A549 (cell line): ENCODE measurements around the gene RHOC. TPM values are rescaled to one million over a fixed set of nuclear protein-coding genes. Genes with fewer than 3 reads are reported as not detected.

Experiments
- ATAC-seq, 2 experiments: fragments of 200-7000 bp in 1 of 2; fragments of >200 bp in 1 of 2; cut with Nextera tagmentation in 1 of 2; cut with Tn5 transposase in 1 of 2; 3 replicates each; pipeline versions ENCODE4 v1.8.0 to v1.9.1; 2018 to 2020; ENCODE audit warnings: mild to moderate bottlenecking in 1 of 2, moderate library complexity in 1 of 2
- CTCF ChIA-PET: fragments of 300-600 bp; sonication (Branson Sonifier 250); formaldehyde crosslinking; extraction: SDS; loops from one replicate; lab custom pipeline; 2021; ENCODE audit warnings: antibody characterized with exemption, inconsistent platforms; lab: Yijun Ruan, JAX
- POLR2A ChIA-PET: fragments of 350-600 bp; formaldehyde crosslinking; extraction: SDS; loops from one replicate; lab custom pipeline; 2021; ENCODE audit warnings: antibody characterized with exemption, inconsistent platforms; lab: Yijun Ruan, JAX
- DNase-seq, 2 experiments: peaks; one replicate each; pipeline versions ENCODE4 v3.0.0 to v3.0.0-alpha.2; 2011 to 2016; ENCODE audit warnings: low read depth in 1 of 2, low spot score in 1 of 2
- FAIRE-seq: peaks from 2 replicates; lab custom pipeline; 2011; peaks lifted over from hg19 to GRCh38; lab: Jason Lieb, UNC
- H3K27ac ChIP-seq, 2 experiments: fragments of >200 bp; sonication (Bioruptor Twin); formaldehyde crosslinking; 3 replicates each; pipeline ENCODE4 v1.5.1; 2016 to 2017
- H3K4me1 ChIP-seq: fragments of >200 bp; sonication (Bioruptor Twin); formaldehyde crosslinking; 3 replicates; pipeline ENCODE4 v1.6.1; 2016
- H3K4me2 ChIP-seq: fragments of >200 bp; sonication (Bioruptor Twin); formaldehyde crosslinking; 3 replicates; pipeline ENCODE4 v1.6.1; 2016
- H3K4me3 ChIP-seq: fragments of >200 bp; sonication (Bioruptor Twin); formaldehyde crosslinking; 3 replicates; pipeline ENCODE4 v1.5.1; 2016
- H3K9me3 ChIP-seq: fragments of >200 bp; sonication (Bioruptor Twin); formaldehyde crosslinking; 3 replicates; pipeline ENCODE4 v1.6.1; 2016
- BHLHE40 ChIP-seq: IDR thresholded peaks from 2 replicates; pipeline ENCODE4 v1.6.1; 2012; ENCODE audit warnings: low read depth, low read length, inconsistent platforms
- CBX2 ChIP-seq: fragments of 200-600 bp; sonication (generic); IDR thresholded peaks from 2 replicates; pipeline ENCODE4 v1.6.1; 2016; ENCODE audit warnings: low read depth, mild to moderate bottlenecking, borderline replicate concordance
- CBX8 ChIP-seq: fragments of 200-600 bp; sonication (generic); IDR thresholded peaks from 2 replicates; pipeline ENCODE4 v1.6.1; 2016
- CHD2 ChIP-seq: fragments of 150-350 bp; IDR thresholded peaks from 2 replicates; pipeline ENCODE4 v1.6.1; 2014; ENCODE audit warnings: low read length; ENCODE audit not compliant: partially characterized antibody
- EHMT2 ChIP-seq: fragments of 200-600 bp; sonication (generic); IDR thresholded peaks from 2 replicates; pipeline ENCODE4 v1.6.1; 2016; ENCODE audit warnings: antibody characterized with exemption, low read depth, mild to moderate bottlenecking, moderate library complexity
- FOSB ChIP-seq: fragments of 250-450 bp; sonication (Bioruptor Pico); IDR thresholded peaks from 2 replicates; pipeline ENCODE4 v1.5.0; 2020; ENCODE audit warnings: mild to moderate bottlenecking, moderate library complexity
- FOSL2 ChIP-seq, 2 experiments: fragments of 450-650 bp in 1 of 2; fragments of >200 bp in 1 of 2; sonication (Bioruptor Twin) in 1 of 2; formaldehyde crosslinking; IDR thresholded peaks; 2 replicates each; pipeline versions ENCODE4 v1.5.0 to v1.6.1; 2016 to 2020; ENCODE audit warnings: mild to moderate bottlenecking in 1 of 2, moderate library complexity in 1 of 2
- FOXS1 ChIP-seq: fragments of 250-450 bp; sonication (Bioruptor Pico); IDR thresholded peaks from 2 replicates; pipeline ENCODE4 v1.5.0; 2020; ENCODE audit warnings: mild to moderate bottlenecking, moderate library complexity
- HEYL ChIP-seq: fragments of 250-450 bp; sonication (Bioruptor Pico); IDR thresholded peaks from 2 replicates; pipeline ENCODE4 v1.8.0; 2021; ENCODE audit warnings: mild to moderate bottlenecking, moderate library complexity
- HOXA7 ChIP-seq: fragments of 250-450 bp; sonication (Bioruptor Pico); IDR thresholded peaks from 2 replicates; pipeline ENCODE4 v1.5.0; 2020; ENCODE audit warnings: mild to moderate bottlenecking, moderate library complexity
- KDM1A ChIP-seq: fragments of 200-600 bp; sonication (generic); IDR thresholded peaks from 2 replicates; pipeline ENCODE4 v1.6.1; 2016; ENCODE audit warnings: low read depth, mild to moderate bottlenecking
- MAFK ChIP-seq: fragments of 450-650 bp; IDR thresholded peaks from 2 replicates; pipeline ENCODE4 v1.6.1; 2014; ENCODE audit not compliant: partially characterized antibody
- MAZ ChIP-seq: fragments of 150-350 bp; IDR thresholded peaks from 2 replicates; pipeline ENCODE4 v1.6.1; 2014; ENCODE audit warnings: antibody characterized with exemption, low read depth, low read length, borderline replicate concordance
- NFE2L2 ChIP-seq: fragments of 150-350 bp; conservative IDR thresholded peaks from 2 replicates; pipeline ENCODE4 v1.6.1; 2014; ENCODE audit warnings: low read length
- NPAS2 ChIP-seq: fragments of 250-450 bp; sonication (Bioruptor Pico); IDR thresholded peaks from 2 replicates; pipeline ENCODE4 v1.8.0; 2022; ENCODE audit warnings: mild to moderate bottlenecking, moderate library complexity, borderline replicate concordance
- POLR2A ChIP-seq: IDR thresholded peaks from 2 replicates; pipeline ENCODE4 v1.6.1; 2012; ENCODE audit warnings: mild to moderate bottlenecking, low read length
- POLR2AphosphoS2 ChIP-seq: conservative IDR thresholded peaks from 2 replicates; pipeline ENCODE4 v1.6.1; 2012; ENCODE audit warnings: low read length, improper control_type of control experiment, inconsistent platforms
- RARB ChIP-seq: fragments of 250-450 bp; sonication (Bioruptor Pico); IDR thresholded peaks from 2 replicates; pipeline ENCODE4 v1.8.0; 2021; ENCODE audit warnings: mild to moderate bottlenecking, moderate library complexity
- REST ChIP-seq: fragments of 200-600 bp; sonication (generic); IDR thresholded peaks from 2 replicates; pipeline ENCODE4 v1.6.1; 2016; ENCODE audit warnings: antibody characterized with exemption, mild to moderate bottlenecking, moderate library complexity
- RFX5 ChIP-seq: fragments of 450-650 bp; IDR thresholded peaks from 2 replicates; pipeline ENCODE4 v1.7.1; 2014; ENCODE audit warnings: antibody characterized with exemption, mild to moderate bottlenecking, moderate library complexity
- SREBF2 ChIP-seq: fragments of 450-650 bp; IDR thresholded peaks from 2 replicates; pipeline ENCODE4 v1.6.1; 2014; ENCODE audit warnings: mild to moderate bottlenecking, moderate library complexity
- TP53 ChIP-seq: fragments of 250-450 bp; sonication (Bioruptor Pico); IDR thresholded peaks from 2 replicates; pipeline ENCODE4 v1.5.0; 2021; ENCODE audit warnings: mild to moderate bottlenecking, moderate library complexity
- ZC3H11A ChIP-seq: fragments of 450-650 bp; IDR thresholded peaks from 2 replicates; pipeline ENCODE4 v1.6.1; 2014; ENCODE audit warnings: antibody characterized with exemption, mild to moderate bottlenecking
- ZFP36 ChIP-seq: fragments of 450-650 bp; IDR thresholded peaks from 2 replicates; pipeline ENCODE4 v1.6.1; 2014; ENCODE audit warnings: borderline replicate concordance; ENCODE audit not compliant: partially characterized antibody
- ZSCAN20 ChIP-seq: fragments of 250-450 bp; sonication (Bioruptor Pico); IDR thresholded peaks from 2 replicates; pipeline ENCODE4 v1.8.0; 2022; ENCODE audit warnings: mild to moderate bottlenecking, moderate library complexity
- WGBS: methylation state at CpG from one replicate; pipeline ENCODE4 v1.1.6; 2017; ENCODE audit errors: missing lambda C conversion rate; 5-methylcytosine and 5-hydroxymethylcytosine counted together
- polyA plus RNA-seq, 4 experiments: library from polyadenylated mRNA; depleted of rRNA in 3 of 4; stranded (reverse); fragments of >200 nt; fragmentation: RNase III in 1 of 4; extraction: RNeasy Plus Mini Kit Qiagen cat#74134 plus additional on column Dnase treatment in 1 of 4; gene quantifications; 2 replicates in 3 of 4; 3 replicates in 1 of 4; pipeline ENCODE4 v1.2.3, GENCODE V29; 2011 to 2017
- TF ChIP-seq, protein P1 (sequence below): fragments of 250-450 bp; sonication (Bioruptor Pico); IDR thresholded peaks from 2 replicates; pipeline ENCODE4 v1.5.0; 2021; ENCODE audit warnings: mild to moderate bottlenecking, moderate library complexity, borderline replicate concordance
- TF ChIP-seq, protein P2 (sequence below): IDR thresholded peaks from 2 replicates; pipeline ENCODE4 v1.6.1; 2012

RHOC gene
- polyA plus RNA-seq, 2 of the 4 experiments (the other 2 are of a cell fraction): 255 to 296 TPM

GRCh38 chr1:112686417-112686816, 20.5 kb downstream of the RHOC start (continued):
- TF ChIP-seq SREBF2: no peak

GRCh38 chr1:112685913-112686312, 21.0 kb downstream of the RHOC start:
- no peak for FAIRE-seq
- ChIA-PET CTCF (interaction anchor here (2.7 kb wide), 1 partner anchor 11 kb away, joined by 10 read pairs; the partner anchor contains the start of gene MOV10), POLR2A (no interaction called here)
- 87% methylated on average over 5 of the region's 5 CpGs for WGBS
- Histone ChIP-seq H3K27ac (no peak overlapping the region), H3K4me1 (no peaks in the 10 kb centered on the region), H3K4me3 (no peak overlapping the region), H3K9me3 (no peaks in the 10 kb centered on the region), H3K4me2 (no peak overlapping the region)
- no peak for DNase-seq
- ATAC-seq: no peak
- no peak for TF ChIP-seq KDM1A
- TF ChIP-seq POLR2AphosphoS2: no peak
- no peak for TF ChIP-seq RFX5
- no peak for TF ChIP-seq HOXA7 (CRISPR knock-in tag)
- no peak for TF ChIP-seq REST
- TF ChIP-seq BHLHE40: no peak
- TF ChIP-seq TP53 (CRISPR knock-in tag): no peak
- no peak for TF ChIP-seq CHD2
- TF ChIP-seq MAFK: no peak
- TF ChIP-seq RARB (CRISPR knock-in tag): no peak
- TF ChIP-seq, protein P1, sequence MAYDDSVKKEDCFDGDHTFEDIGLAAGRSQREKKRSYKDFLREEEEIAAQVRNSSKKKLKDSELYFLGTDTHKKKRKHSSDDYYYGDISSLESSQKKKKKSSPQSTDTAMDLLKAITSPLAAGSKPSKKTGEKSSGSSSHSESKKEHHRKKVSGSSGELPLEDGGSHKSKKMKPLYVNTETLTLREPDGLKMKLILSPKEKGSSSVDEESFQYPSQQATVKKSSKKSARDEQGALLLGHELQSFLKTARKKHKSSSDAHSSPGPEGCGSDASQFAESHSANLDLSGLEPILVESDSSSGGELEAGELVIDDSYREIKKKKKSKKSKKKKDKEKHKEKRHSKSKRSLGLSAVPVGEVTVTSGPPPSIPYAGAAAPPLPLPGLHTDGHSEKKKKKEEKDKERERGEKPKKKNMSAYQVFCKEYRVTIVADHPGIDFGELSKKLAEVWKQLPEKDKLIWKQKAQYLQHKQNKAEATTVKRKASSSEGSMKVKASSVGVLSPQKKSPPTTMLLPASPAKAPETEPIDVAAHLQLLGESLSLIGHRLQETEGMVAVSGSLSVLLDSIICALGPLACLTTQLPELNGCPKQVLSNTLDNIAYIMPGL (CRISPR knock-in tag): no peak
- TF ChIP-seq NFE2L2: no peak
- no peak for TF ChIP-seq FOSL2 (IDR thresholded peaks at IDR 0.05)
- TF ChIP-seq FOSL2 (CRISPR knock-in tag; IDR thresholded peaks at IDR 0.05): no peak
- no peak for TF ChIP-seq CBX2
- TF ChIP-seq ZC3H11A: no peak
- no peak for TF ChIP-seq HEYL (CRISPR knock-in tag)
- TF ChIP-seq, protein P2, sequence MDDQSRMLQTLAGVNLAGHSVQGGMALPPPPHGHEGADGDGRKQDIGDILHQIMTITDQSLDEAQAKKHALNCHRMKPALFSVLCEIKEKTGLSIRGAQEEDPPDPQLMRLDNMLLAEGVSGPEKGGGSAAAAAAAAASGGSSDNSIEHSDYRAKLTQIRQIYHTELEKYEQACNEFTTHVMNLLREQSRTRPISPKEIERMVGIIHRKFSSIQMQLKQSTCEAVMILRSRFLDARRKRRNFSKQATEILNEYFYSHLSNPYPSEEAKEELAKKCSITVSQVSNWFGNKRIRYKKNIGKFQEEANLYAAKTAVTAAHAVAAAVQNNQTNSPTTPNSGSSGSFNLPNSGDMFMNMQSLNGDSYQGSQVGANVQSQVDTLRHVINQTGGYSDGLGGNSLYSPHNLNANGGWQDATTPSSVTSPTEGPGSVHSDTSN: no peak

DNA sequence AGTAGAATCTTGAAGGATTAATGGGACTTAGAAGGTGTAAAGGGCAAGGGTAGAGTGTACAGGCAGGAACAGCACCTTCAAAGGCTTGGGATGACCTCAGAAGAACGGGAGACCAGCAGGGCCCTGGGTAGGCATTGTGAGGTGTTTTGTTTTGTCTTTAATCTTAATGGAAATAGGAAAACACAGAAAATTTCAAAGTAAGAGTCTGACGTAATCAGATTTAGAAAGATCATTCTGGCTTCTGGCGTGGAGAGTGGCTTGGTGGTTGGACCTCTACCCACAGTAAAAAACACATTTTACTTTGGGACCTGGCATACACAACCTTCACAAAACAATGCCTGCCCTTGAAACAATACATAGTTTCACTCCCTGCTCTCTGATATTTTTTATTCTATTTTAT, 28.3 kb downstream of the RHOC start:
- H3K4me1 ChIP-seq: peaks cover 9% of the 10 kb centered on the region; the same call in 2 of the 3 replicates
- CTCF ChIA-PET: no interaction called here
- ATAC-seq (no peak), FAIRE-seq (no peak), DNase-seq (no peak)
- no peak overlapping the region for H3K27ac ChIP-seq
- H3K9me3 ChIP-seq: no peaks in the 10 kb centered on the region
- 90% methylated on average over 3 of the region's 3 CpGs for WGBS
- POLR2A ChIA-PET: no interaction called here
- H3K4me2 ChIP-seq: no peak overlapping the region
- H3K4me3 ChIP-seq: no peak overlapping the region
- TF ChIP-seq CBX8 (no peak), POLR2AphosphoS2 (no peak), POLR2A (no peak), HOXA7 (CRISPR knock-in tag) (no peak), ZFP36 (no peak), RARB (CRISPR knock-in tag) (no peak), NPAS2 (CRISPR knock-in tag) (no peak), SREBF2 (no peak), FOXS1 (CRISPR knock-in tag) (no peak), FOSB (no peak), REST (no peak), BHLHE40 (no peak), EHMT2 (no peak), MAZ (no peak), ZSCAN20 (no peak)
